ENCODE measurements around the gene CSNK1G2.

CSNK1G2 gene

DNA sequence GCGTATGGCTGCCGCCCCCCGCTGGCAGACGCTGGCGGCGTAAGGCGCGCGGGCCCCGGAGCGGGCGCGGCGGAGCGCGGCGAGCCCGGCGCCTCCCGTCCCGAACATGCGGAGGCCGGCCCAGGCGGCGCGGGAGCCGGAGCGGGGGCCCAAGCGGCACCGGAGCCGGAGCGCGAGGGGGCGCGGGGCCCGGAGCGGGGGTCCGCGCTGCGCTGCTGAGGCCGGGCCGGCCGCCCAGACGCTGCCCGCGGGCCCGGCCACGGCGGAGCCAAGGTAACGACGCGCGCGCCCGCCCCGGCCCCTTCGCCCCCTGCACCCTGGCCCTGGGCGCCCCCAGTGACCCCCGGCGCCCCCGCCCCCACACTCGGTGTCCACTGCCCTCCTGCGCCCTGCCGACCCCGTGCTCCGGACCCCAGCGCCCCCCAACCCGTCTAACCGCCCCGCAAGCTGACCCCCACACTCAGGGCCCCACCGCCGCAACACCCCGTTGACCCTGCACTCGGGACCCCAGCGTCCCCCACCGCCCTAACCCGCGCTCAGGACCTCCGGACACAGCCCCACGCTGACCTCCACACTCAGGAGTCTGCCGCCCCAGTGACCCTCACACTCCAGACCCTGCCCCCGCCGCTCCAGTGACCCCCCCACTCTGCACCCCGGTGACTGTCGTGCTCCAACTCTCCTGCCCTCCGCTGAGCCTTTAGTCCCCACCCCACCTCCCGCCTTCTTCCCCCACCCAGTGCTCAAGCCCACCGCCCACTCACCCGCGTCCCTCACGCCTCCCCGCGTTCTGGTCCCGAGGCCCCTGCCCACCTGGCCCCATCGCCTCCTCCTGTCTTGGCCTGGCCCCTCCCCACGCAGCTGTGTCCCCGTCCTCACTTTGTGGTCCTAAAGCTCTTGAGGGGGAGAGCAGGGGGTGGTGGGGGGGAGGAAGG lies at the start of gene CSNK1G2:
Gene CSNK1G2 (plus strand): TSS at position 27 of the 932 bp plus-strand sequence. CDS start 28,601 bp downstream, outside the sequence.
- H3K27me3 Mint-ChIP-seq: no peaks in the 10 kb centered on the region
- ATAC-seq (replicated peaks) (peak; percentile 17 to 32), DNase-seq (no peak)
- peak within 1 kb of the TSS; percentile 86 to 97 for H3K4me3 Mint-ChIP-seq
- H3K9me3 Mint-ChIP-seq: no peaks in the 10 kb centered on the region
- peak within 1 kb of the TSS; percentile 98 for H3K27ac Mint-ChIP-seq
- peaks cover 7 to 26% of the 10 kb centered on the region in 2 donors for H3K36me3 Mint-ChIP-seq
- H3K4me1 Mint-ChIP-seq: peaks cover 31 to 48% of the 10 kb centered on the region in 2 donors

DNA sequence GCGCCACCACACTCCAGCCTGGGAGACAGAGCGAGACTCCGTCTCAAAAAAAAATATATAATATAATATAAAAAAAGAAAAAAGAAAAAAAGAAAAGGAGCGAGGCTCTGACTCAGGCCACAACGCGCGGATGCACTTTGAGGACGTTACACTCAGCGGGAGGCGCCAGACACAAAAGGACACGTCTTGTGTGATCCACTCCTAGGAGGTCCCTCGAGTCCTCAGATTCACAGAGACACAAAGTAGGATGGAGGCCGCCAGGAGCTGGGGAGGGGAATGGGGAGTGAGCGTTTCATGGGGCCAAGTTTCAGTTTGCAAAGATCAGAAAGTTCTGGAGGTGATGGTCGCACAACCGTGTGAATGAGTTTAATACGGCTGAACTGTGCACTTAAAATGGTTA lies 47.2 kb upstream of the CSNK1G2 start:
- Mint-ChIP-seq H3K9me3 (no peaks in the 10 kb centered on the region), H3K4me3 (no peak overlapping the region), H3K27me3 (no peaks in the 10 kb centered on the region), H3K4me1 (peaks cover 10 to 51% of the 10 kb centered on the region in 2 donors), H3K36me3 (peaks cover 0 to 3% of the 10 kb centered on the region in 2 donors), H3K27ac (no peak overlapping the region)
- DNase-seq: no peak
- ATAC-seq (replicated peaks): no peak

DNA sequence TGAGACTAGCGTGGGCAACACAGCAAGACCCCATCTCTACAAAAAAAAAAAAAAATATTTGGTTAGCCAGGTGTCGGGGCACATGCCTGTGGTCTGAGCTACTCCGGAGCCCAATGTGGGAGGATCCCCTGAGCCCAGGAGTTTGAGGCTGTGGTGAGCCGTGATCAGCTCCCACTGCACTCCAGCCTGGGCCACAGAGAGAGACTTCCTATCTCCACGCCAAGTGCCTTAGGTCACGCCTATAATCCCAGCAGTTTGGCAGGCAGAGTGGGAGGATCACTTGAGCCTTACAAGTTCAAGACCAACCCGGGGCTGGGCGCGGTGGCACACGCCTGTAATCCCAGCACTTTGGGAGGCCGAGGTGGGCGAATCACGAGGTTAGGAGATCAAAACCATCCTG lies 44.5 kb upstream of the CSNK1G2 start:
- peak overlapping the region; percentile 99 for H3K27ac Mint-ChIP-seq
- H3K36me3 Mint-ChIP-seq: peaks cover 0 to 3% of the 10 kb centered on the region in 2 donors
- peak overlapping the region; percentile 32 to 96 for H3K4me3 Mint-ChIP-seq
- H3K4me1 Mint-ChIP-seq: peaks cover 10 to 55% of the 10 kb centered on the region in 2 donors
- ATAC-seq (replicated peaks): no peak
- no peak for DNase-seq
- no peaks in the 10 kb centered on the region for H3K27me3 Mint-ChIP-seq
- no peaks in the 10 kb centered on the region for H3K9me3 Mint-ChIP-seq

DNA sequence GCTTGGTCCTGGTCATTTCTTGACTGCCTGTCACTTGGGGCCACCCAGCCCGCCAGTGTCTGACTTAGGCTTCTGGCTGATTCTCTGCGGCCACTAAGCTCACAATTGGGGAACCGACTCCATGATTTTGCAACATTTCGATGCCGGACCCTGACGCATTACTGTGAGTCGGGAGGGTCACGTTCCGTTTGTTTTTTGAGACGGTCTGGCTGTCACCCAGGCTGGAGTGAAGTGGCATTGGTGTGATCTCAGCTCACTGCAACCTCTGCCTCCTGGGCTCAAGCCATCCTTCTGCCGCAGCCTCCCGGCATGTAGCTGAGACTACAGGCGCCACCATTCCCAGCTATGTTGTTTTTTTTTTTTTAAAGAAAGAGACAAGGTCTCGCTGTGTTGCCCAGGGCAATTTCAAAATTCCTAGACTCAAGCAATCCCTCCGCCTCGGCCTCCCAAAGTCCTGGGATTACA lies 39.0 kb upstream of the CSNK1G2 start:
- no peak for ATAC-seq (replicated peaks)
- no peak overlapping the region for H3K4me3 Mint-ChIP-seq
- peaks cover under 1 to 5% of the 10 kb centered on the region in 2 donors for H3K36me3 Mint-ChIP-seq
- no peak overlapping the region for H3K27ac Mint-ChIP-seq
- H3K9me3 Mint-ChIP-seq: no peaks in the 10 kb centered on the region
- no peaks in the 10 kb centered on the region for H3K27me3 Mint-ChIP-seq
- H3K4me1 Mint-ChIP-seq: peaks cover 26 to 63% of the 10 kb centered on the region in 2 donors
- DNase-seq: no peak

DNA sequence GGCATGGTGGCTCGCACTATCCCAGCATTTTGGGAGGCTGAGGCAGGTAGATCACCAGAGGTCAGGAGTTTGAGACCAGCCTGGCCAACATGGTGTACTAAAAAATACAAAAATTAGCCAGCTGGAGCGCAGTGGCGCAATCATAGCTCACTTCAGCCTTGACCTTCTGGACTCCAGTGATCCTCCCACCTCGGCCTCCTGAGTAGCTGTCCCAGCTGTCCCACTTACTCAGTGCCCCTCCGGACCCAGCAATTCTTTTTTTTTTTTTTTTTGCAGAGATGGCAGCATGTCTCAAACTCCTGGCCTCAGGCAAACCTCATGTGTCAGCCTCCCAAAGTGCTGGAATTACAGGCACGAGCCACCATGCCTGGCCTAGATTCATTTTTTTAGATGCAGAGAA lies 38.0 kb upstream of the CSNK1G2 start:
- ATAC-seq (replicated peaks): no peak
- peak overlapping the region in 1 of 2 donors; percentile 39 for H3K4me3 Mint-ChIP-seq
- H3K9me3 Mint-ChIP-seq: no peaks in the 10 kb centered on the region
- H3K36me3 Mint-ChIP-seq: peaks cover 4% of the 10 kb centered on the region in 2 donors
- peak overlapping the region; percentile 81 for H3K27ac Mint-ChIP-seq
- peaks cover 25 to 62% of the 10 kb centered on the region in 2 donors for H3K4me1 Mint-ChIP-seq
- no peaks in the 10 kb centered on the region for H3K27me3 Mint-ChIP-seq
- DNase-seq: no peak

DNA sequence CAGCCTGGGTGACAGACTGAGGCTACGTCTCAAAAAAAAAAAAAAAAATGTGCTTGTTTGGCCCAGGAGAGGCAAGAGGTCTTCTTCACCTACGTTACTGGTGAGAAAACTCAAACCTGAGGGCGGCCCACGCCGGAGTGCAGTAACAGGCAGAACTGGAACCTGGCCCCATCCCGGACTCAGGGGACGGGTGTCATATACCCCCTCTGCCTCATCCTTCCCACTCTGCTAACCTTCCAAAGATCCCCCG lies 36.2 kb upstream of the CSNK1G2 start:
- Mint-ChIP-seq H3K4me3 (peak overlapping the region; percentile 88 to 90), H3K27ac (peak overlapping the region; percentile 91), H3K36me3 (peaks cover 6 to 14% of the 10 kb centered on the region in 2 donors), H3K4me1 (peaks cover 38 to 63% of the 10 kb centered on the region in 2 donors), H3K27me3 (no peaks in the 10 kb centered on the region), H3K9me3 (no peaks in the 10 kb centered on the region)
- ATAC-seq (replicated peaks) (no peak), DNase-seq (no peak)

DNA sequence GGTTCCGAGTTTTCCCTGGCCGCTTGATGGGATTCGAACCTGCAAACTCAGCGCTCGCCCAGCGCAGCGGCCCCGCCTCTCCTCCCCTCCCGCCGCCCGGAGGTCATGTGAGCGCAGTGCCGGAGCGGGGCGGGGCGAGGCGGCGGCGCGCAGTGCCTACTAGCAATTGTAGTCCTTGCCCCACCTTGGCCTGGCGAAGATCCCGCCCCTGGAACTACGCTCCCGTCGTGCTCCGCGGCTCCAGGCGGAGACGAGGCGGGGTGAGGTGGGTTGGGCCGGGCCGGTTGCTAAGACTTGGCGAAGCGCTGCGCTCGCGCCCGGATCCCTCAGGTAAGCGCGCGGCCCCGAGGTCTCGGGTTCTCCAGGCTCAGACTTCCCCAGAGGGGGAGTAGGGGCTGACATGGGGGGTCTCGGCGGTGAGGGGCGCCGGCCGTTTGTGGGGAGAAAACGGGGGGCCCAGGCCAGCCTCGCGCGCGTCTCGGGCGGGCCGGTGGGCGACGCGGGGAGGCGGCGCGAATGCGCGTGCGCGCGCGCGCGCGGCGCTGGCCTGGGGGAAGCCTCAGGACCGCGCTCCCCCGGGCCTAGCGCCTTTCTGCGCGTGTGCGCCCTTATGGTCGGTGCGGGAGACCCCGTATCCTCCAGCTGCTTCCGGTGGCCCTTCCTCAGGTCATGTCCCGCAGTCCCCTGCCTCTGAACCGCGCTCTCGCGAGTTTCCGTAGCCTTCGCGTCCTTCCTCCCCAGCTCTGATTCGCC lies 35.7 kb upstream of the CSNK1G2 start, which contains the start of the genes ADAT3 and SCAMP4:
Gene ADAT3 (plus strand): TSS at position 290 of the 753 bp plus-strand sequence. CDS start 6,649 bp downstream, outside the sequence.
Gene SCAMP4 (plus strand): TSS at position 290 of the 753 bp plus-strand sequence. CDS start 9,621 bp downstream, outside the sequence.
- peak within 1 kb of the TSS; percentile 93 for H3K27ac Mint-ChIP-seq
- DNase-seq: peak; percentile 99
- H3K36me3 Mint-ChIP-seq: peaks cover 9 to 17% of the 10 kb centered on the region in 2 donors
- H3K27me3 Mint-ChIP-seq: no peaks in the 10 kb centered on the region
- no peaks in the 10 kb centered on the region for H3K9me3 Mint-ChIP-seq
- H3K4me3 Mint-ChIP-seq: peak within 1 kb of the TSS; percentile 90
- ATAC-seq (replicated peaks): peak; percentile 90
- peaks cover 41 to 68% of the 10 kb centered on the region in 2 donors for H3K4me1 Mint-ChIP-seq

DNA sequence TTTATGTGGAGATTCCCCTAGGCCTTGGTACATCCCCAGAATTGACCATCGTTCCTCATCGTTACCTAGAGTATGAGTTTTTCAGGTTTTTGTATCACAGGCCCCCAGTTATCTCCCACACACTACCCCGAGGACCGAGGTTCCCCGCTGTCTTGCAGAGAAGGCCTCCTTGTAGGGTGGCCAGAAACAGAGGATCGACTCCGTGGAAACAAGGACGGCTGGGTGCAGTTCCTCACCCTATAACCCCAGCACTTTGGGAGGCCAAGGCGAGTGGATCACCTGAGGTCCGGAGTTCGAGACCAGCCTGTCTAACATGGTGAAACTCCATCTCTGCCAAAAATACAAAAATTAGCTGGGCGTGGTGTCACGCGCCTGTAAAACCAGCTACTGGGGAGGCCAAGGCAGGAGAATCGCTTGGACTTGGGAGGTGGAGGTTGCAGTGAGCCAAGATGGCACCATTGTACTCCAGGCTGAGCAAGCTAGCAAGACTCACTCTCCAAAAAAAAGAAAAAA lies 35.1 kb upstream of the CSNK1G2 start:
- Mint-ChIP-seq H3K4me1 (peaks cover 42 to 71% of the 10 kb centered on the region in 2 donors), H3K9me3 (no peaks in the 10 kb centered on the region), H3K27ac (peak overlapping the region; percentile 93), H3K4me3 (peak overlapping the region; percentile 90), H3K36me3 (peaks cover 10 to 19% of the 10 kb centered on the region in 2 donors), H3K27me3 (no peaks in the 10 kb centered on the region)
- ATAC-seq (replicated peaks) (no peak), DNase-seq (no peak)

DNA sequence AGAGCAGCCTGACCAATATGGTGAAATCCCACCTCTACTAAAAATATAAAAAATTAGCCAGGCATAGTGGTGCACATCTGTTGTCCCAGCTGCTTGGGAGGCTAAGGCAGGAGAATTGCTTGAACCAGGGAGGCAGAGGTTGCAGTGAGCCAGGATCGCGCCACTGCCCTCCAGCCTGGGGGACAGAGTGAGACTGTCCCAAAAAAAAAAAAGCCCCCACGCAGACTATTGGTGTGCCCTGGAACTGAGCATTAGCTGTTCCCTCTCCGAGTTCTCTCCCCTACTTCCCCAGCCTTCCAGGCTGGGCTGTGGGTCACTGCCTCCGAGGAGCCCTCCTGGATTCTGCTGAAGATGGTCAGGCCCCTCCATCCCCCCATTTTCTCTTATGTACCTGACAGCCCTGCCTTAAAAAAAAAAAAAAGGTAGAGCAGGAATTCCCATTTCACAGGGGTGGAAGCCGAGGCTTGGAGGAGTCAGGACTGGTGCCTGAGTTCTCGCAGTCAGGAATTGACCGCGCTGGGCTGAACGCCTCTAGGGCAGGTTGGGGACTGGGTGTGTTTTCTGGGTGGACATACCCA lies 33.9 kb upstream of the CSNK1G2 start:
- H3K27ac Mint-ChIP-seq: peak overlapping the region; percentile 42
- DNase-seq (no peak), ATAC-seq (replicated peaks) (no peak)
- H3K36me3 Mint-ChIP-seq: peaks cover 11 to 19% of the 10 kb centered on the region in 2 donors
- peaks cover 42 to 71% of the 10 kb centered on the region in 2 donors for H3K4me1 Mint-ChIP-seq
- H3K4me3 Mint-ChIP-seq: peak overlapping the region; percentile 16 to 57
- no peaks in the 10 kb centered on the region for H3K9me3 Mint-ChIP-seq
- no peaks in the 10 kb centered on the region for H3K27me3 Mint-ChIP-seq

DNA sequence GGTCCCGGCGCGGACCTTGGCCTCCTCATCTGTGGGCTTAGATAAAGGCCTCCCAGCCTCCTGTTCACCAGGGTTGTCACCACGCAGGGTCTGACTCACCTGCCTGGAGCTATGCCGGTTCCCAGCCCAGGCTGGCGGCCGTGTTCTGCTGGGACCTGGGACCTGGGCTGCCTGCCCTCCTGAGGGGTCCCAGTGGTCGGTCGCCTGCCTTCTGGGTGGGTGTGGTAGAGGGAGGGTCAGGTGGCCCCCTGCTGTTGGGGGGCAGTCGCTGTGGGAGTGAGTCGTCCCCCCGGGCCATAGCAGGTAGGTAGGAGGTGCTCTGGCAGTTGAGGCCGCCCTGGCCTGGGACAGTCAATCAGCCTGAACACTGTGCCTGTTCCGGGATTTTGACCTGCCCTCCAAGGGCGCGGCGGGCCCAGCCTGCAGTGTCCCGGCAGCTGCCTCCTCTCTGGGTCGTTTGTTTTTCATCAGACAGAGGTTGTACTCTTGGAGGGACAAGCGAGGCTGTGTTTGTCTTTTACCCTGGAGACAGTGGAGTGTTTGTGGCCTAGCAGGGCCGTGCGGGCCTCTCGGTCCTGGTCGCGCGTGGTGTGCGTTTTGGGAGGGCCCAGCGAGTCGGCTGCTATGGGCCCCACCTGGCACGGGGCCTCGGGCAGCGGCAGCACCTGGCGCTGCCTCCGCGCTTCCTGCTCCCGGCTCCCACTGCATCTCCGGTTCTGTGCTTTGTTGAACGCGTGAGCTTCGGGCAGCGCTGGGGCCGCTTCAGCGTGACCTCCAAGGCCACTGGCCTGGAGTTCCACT lies 33.2 kb upstream of the CSNK1G2 start:
- ATAC-seq (replicated peaks) (no peak), DNase-seq (no peak)
- no peak overlapping the region for H3K27ac Mint-ChIP-seq
- H3K4me3 Mint-ChIP-seq: no peak overlapping the region
- H3K36me3 Mint-ChIP-seq: peaks cover 12 to 19% of the 10 kb centered on the region in 2 donors
- H3K27me3 Mint-ChIP-seq: no peaks in the 10 kb centered on the region
- no peaks in the 10 kb centered on the region for H3K9me3 Mint-ChIP-seq
- H3K4me1 Mint-ChIP-seq: peaks cover 42 to 70% of the 10 kb centered on the region in 2 donors

DNA sequence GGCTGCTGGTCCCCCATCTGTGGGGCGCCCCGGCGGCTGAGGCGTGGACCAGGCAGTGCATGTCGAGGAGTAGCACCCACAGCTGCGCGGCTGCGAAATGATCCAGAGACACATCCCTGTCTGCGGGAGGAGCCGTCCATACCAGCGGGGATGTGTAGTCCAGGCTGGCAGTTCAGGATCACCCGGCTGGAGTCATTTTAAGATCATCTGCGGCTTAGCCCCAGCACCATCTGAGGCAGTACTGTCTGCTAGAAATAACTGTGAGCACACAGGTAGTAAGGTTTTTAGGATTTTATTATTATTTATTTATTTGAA lies 32.7 kb upstream of the CSNK1G2 start:
- peaks cover 40 to 69% of the 10 kb centered on the region in 2 donors for H3K4me1 Mint-ChIP-seq
- no peaks in the 10 kb centered on the region for H3K9me3 Mint-ChIP-seq
- no peak overlapping the region for H3K27ac Mint-ChIP-seq
- H3K4me3 Mint-ChIP-seq: no peak overlapping the region
- H3K36me3 Mint-ChIP-seq: peaks cover 18 to 22% of the 10 kb centered on the region in 2 donors
- no peak for DNase-seq
- ATAC-seq (replicated peaks): no peak
- no peaks in the 10 kb centered on the region for H3K27me3 Mint-ChIP-seq

DNA sequence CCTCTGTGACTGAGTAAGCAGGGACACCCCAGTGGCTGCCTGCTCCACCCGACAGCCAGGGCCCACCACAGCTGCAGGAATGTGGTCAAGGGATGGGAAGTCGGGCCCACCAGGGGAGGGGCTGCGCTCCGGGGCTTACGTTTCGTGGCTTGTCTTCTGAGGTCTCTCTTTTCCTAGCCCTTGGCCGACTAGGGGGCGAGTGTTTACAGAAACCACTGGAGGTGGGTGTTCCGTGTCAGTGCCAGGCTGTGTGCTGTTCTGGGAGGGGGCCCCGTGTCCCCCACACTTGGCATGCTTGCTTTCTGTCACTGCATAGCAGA lies 31.3 kb upstream of the CSNK1G2 start:
- no peak for DNase-seq
- Mint-ChIP-seq H3K4me1 (peaks cover 31 to 64% of the 10 kb centered on the region in 2 donors), H3K4me3 (peak overlapping the region; percentile 25 to 59), H3K36me3 (peaks cover 18 to 22% of the 10 kb centered on the region in 2 donors), H3K27ac (peak overlapping the region; percentile 51), H3K9me3 (no peaks in the 10 kb centered on the region), H3K27me3 (no peaks in the 10 kb centered on the region)
- no peak for ATAC-seq (replicated peaks)

DNA sequence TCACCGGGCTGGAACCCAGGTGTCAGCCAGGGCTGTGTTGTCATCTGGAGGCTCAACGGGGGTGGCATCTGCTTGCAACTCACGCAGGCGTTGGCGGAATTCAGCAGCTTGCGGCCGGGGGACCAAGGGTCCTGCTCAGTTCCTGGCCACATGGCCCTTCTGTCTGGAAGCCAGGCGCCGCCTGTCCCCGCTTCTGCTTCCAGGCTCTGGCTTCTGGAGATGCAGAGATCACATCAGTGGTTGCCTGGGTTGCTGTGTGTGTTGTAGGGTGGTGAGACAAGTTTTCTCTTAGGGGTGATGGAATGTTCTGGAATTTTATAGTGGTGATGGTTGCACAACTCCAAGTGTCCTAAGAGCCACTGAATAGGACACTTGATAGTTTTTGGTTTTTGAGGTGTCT lies 30.8 kb upstream of the CSNK1G2 start:
- H3K4me3 Mint-ChIP-seq: peak overlapping the region in 1 of 2 donors; percentile 25
- H3K36me3 Mint-ChIP-seq: peaks cover 18 to 22% of the 10 kb centered on the region in 2 donors
- no peak overlapping the region for H3K27ac Mint-ChIP-seq
- no peaks in the 10 kb centered on the region for H3K27me3 Mint-ChIP-seq
- H3K4me1 Mint-ChIP-seq: peaks cover 29 to 60% of the 10 kb centered on the region in 2 donors
- ATAC-seq (replicated peaks) (no peak), DNase-seq (no peak)
- no peaks in the 10 kb centered on the region for H3K9me3 Mint-ChIP-seq

Data from stimulated activated naive B cell treated with anti-CD40 and anti-IgM and Interleukin-4, amounts not matched to agents 10 μg/mL and 1 μg/mL and 100 μg/mL, for 72 hours (primary cell).